ENCODE measurements around the gene LRRN4CL.

The LRRN4CL gene

DNA sequence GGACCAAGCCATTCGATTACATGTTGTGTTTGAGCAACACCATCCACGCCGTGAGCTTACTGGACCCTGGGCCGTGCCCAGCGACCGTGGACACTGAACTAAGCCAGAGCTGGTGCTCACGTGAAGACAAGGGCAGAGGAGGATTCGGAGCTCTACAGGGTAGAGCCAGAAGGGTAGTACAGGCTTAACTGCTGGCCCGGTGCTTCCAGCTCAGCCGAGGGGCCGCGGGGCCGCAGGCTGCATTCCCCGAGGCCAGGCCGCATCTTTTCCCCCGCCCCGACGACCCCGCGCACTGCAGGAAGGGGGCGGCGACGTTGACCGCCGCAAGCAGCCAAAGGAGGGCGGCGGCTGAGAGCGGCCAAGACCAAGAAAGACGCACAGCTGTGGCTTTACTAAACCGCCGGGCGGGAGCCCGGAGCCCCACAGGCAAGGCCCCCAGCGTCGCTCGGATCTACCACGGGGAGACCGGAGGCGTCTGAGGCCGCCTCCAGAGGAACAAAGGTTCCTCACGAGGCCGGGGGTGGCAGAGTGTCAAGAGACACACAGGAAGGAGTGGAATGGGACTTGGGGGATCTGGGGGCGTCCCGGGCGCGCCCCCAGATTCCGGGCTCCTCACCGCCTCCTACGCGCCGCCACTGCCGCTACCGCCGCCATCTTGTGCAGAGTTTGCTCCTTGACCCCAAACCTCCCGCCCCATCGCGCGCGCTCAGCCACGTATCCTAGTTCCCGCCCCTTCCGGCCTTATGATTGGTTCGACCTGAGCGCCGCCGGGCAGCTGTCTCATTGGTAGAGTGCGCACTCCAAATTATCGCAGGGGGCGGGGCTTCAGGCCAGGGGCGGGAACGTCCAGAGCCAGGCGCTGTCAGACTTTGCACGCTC lies 43.1 kb downstream of the LRRN4CL start, which contains the start of gene GANAB:
Gene GANAB (minus strand): TSS at position 668 of the 879 bp plus-strand sequence. CDS start 14 bp downstream, at position 654.
- DNase-seq, result peak; percentile 98 to 99 (median 98)

DNA sequence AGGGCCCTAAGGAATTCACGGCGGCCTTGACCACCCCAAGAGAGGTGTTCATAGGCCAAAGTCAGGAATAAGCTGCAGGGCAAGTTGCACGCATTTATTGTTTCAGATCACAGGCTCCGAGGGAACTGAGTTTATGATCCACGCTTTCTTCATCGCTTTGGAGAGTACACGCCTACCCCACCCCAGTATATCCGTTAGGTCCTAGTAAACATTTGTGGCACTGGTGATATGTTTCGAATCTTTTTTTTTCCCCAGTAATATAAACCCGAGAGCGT lies 43.7 kb downstream of the LRRN4CL start:
- no peak for DNase-seq

DNA sequence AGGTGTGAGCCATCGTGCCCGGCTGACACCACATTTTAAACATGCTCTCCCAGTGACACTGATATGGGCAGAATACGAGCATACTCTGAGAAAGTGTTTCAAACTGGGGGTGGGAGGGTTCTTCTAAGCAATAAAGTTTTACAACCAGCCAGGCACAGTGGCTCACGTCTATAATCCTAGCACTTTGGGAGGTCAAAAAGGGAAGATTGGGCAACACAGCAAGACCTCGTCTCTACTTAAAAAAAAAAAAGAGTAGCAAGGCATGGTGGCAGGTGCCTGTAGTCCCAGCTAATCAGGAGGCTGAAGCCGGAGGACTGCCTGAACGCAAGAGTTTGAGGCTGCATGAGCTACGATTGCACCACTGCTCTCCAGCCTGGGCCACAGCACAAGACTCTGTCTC lies 45.1 kb downstream of the LRRN4CL start:
- DNase-seq, result no peak

All from NCI-H1417 (cell line).